H1 (cell line): ENCODE results near the gene ADM2. TPM values are rescaled to one million over a fixed set of nuclear protein-coding genes. Genes with fewer than 3 reads are reported as not detected.

Source experiments
- CTCF ChIA-PET: fragments of 300-600 bp; sonication (Branson Sonifier 250); formaldehyde crosslinking; loops from one replicate; lab custom pipeline; 2021; ENCODE audit not compliant: partially characterized antibody; lab: Charles Lee
- POLR2A ChIA-PET: fragments of 300-600 bp; sonication (Branson Sonifier 250); formaldehyde crosslinking; loops from one replicate; lab custom pipeline; 2021; ENCODE audit warnings: inconsistent platforms; ENCODE audit not compliant: partially characterized antibody; lab: Charles Lee
- DNase-seq, 2 experiments: peaks; one replicate each; pipeline versions ENCODE4 v3.0.0 to v3.0.0-alpha.2; 2010 to 2022; ENCODE audit warnings: low spot score in 2 of 2, low read depth in 1 of 2, mixed read lengths in 1 of 2
- FAIRE-seq: peaks from 2 replicates; lab custom pipeline; 2011; peaks lifted over from hg19 to GRCh38; lab: Jason Lieb, UNC
- H2AFZ ChIP-seq: 2 replicates; pipeline ENCODE4 v1.8.1; 2012; ENCODE audit warnings: low read length, inconsistent platforms
- H2AK5ac ChIP-seq: 2 replicates; pipeline ENCODE4 v1.6.1; 2013; ENCODE audit warnings: low read depth, low read length
- H2BK120ac ChIP-seq: replicated peaks from 2 replicates; pipeline ENCODE3; 2013; ENCODE audit warnings: low read depth, low read length, inconsistent platforms
- H2BK12ac ChIP-seq: 2 replicates; pipeline ENCODE4 v1.6.1; 2013; ENCODE audit warnings: low read depth, low read length
- H2BK15ac ChIP-seq: 2 replicates; pipeline ENCODE4 v1.6.1; 2013; ENCODE audit warnings: low read length
- H2BK20ac ChIP-seq: 2 replicates; pipeline ENCODE4 v1.6.1; 2013; ENCODE audit warnings: low read length
- H2BK5ac ChIP-seq: 2 replicates; pipeline ENCODE4 v1.6.1; 2013; ENCODE audit warnings: low read depth, low read length
- H3K14ac ChIP-seq: 2 replicates; pipeline ENCODE4 v1.6.1; 2013; ENCODE audit warnings: inconsistent platforms; ENCODE audit not compliant: insufficient read length
- H3K18ac ChIP-seq: 2 replicates; pipeline ENCODE4 v1.6.1; 2013; ENCODE audit warnings: low read length; ENCODE audit errors: extremely low read depth
- H3K23ac ChIP-seq: 2 replicates; pipeline ENCODE4 v1.6.1; 2013; ENCODE audit warnings: inconsistent platforms; ENCODE audit not compliant: insufficient read length
- H3K23me2 ChIP-seq: 2 replicates; pipeline ENCODE4 v1.6.1; 2013; ENCODE audit warnings: low read depth, low read length
- H3K27ac ChIP-seq: 2 replicates; pipeline ENCODE4 v1.6.1; 2011; ENCODE audit warnings: low read depth, low read length, inconsistent platforms
- H3K27me3 ChIP-seq, 4 experiments: replicated peaks in 1 of 4; 1 replicate in 1 of 4; 2 replicates in 3 of 4; pipeline versions ENCODE4 v1.6.1 to v1.8.1; 2011 to 2013; ENCODE audit warnings: low read length in 3 of 4, mild to moderate bottlenecking in 3 of 4, inconsistent platforms in 2 of 4, mixed read lengths in 2 of 4, moderate library complexity in 1 of 4; ENCODE audit not compliant: control insufficient read depth in 3 of 4, insufficient read depth in 3 of 4; ENCODE audit errors: extremely low read depth in 1 of 4
- H3K36me3 ChIP-seq, 4 experiments: 2 replicates each; pipeline versions ENCODE4 v1.6.1 to v1.8.1; 2011 to 2013; ENCODE audit warnings: mild to moderate bottlenecking in 4 of 4, low read length in 3 of 4, moderate library complexity in 2 of 4, control low read depth in 1 of 4, inconsistent platforms in 1 of 4; ENCODE audit not compliant: insufficient read depth in 4 of 4, control insufficient read depth in 2 of 4
- H3K4ac ChIP-seq: replicated peaks from 2 replicates; pipeline ENCODE3; 2013; ENCODE audit warnings: low read length, low read depth, mixed read lengths, inconsistent platforms; ENCODE audit not compliant: insufficient read length
- H3K4me1 ChIP-seq, 4 experiments: replicated peaks in 1 of 4; 1 replicate in 1 of 4; 2 replicates in 3 of 4; pipeline versions ENCODE4 v1.6.1 to v1.8.1; 2011 to 2013; ENCODE audit warnings: low read length in 3 of 4, inconsistent platforms in 2 of 4, mixed read lengths in 1 of 4; ENCODE audit not compliant: insufficient read depth in 4 of 4, control insufficient read depth in 3 of 4
- H3K4me2 ChIP-seq, 2 experiments: 2 replicates each; pipeline versions ENCODE4 v1.6.1 to v1.8.1; 2011 to 2013; ENCODE audit warnings: low read depth in 2 of 2, low read length in 2 of 2, control low read depth in 1 of 2, inconsistent platforms in 1 of 2, mild to moderate bottlenecking in 1 of 2; ENCODE audit not compliant: insufficient read depth in 1 of 2
- H3K4me3 ChIP-seq, 4 experiments: fragments of 200-600, 300-600 bp in 1 of 4; sonication (generic), shearing (Covaris generic), sonication (Bioruptor Twin) in 1 of 4; 2 replicates each; pipeline versions ENCODE4 v1.5.1 to v1.8.1; 2011 to 2016; ENCODE audit warnings: low read length in 4 of 4, low read depth in 3 of 4, control low read depth in 2 of 4, inconsistent platforms in 2 of 4, mild to moderate bottlenecking in 2 of 4, mixed read lengths in 1 of 4, moderate library complexity in 1 of 4; ENCODE audit not compliant: insufficient read depth in 2 of 4; ENCODE audit errors: extremely low read depth in 1 of 4
- H3K56ac ChIP-seq: replicated peaks from 2 replicates; pipeline ENCODE3; 2013; ENCODE audit warnings: low read depth, mild to moderate bottlenecking, mixed read lengths, low read length, inconsistent platforms; ENCODE audit not compliant: insufficient read length
- H3K79me1 ChIP-seq: 2 replicates; pipeline ENCODE4 v1.6.1; 2013; ENCODE audit warnings: low read depth, low read length, control low read depth
- H3K79me2 ChIP-seq, 2 experiments: 2 replicates each; pipeline versions ENCODE4 v1.6.1 to v1.8.1; 2012 to 2013; ENCODE audit warnings: low read length in 2 of 2, mild to moderate bottlenecking in 2 of 2, inconsistent platforms in 1 of 2; ENCODE audit not compliant: insufficient read depth in 2 of 2, control insufficient read depth in 1 of 2
- H3K9ac ChIP-seq, 4 experiments: replicated peaks in 1 of 4; 1 replicate in 1 of 4; 2 replicates in 3 of 4; pipeline versions ENCODE4 v1.6.1 to v1.8.1; 2011 to 2013; ENCODE audit warnings: low read depth in 3 of 4, low read length in 3 of 4, control low read depth in 2 of 4, mild to moderate bottlenecking in 2 of 4, moderate library complexity in 2 of 4, inconsistent platforms in 1 of 4; ENCODE audit errors: extremely low read depth in 1 of 4
- H3K9me3 ChIP-seq, 2 experiments: 2 replicates each; pipeline versions ENCODE4 v1.6.1 to v1.8.1; 2012 to 2013; ENCODE audit warnings: mild to moderate bottlenecking in 2 of 2, moderate library complexity in 2 of 2, control low read depth in 1 of 2, inconsistent platforms in 1 of 2, low read depth in 1 of 2, low read length in 1 of 2, mixed read lengths in 1 of 2; ENCODE audit not compliant: insufficient read depth in 2 of 2
- H4K20me1 ChIP-seq, 2 experiments: replicated peaks in 1 of 2; 2 replicates each; pipeline versions ENCODE3 to v1.8.1; 2011 to 2013; ENCODE audit warnings: inconsistent platforms in 2 of 2, low read length in 2 of 2, mild to moderate bottlenecking in 1 of 2; ENCODE audit not compliant: insufficient read depth in 2 of 2, control insufficient read depth in 1 of 2
- H4K5ac ChIP-seq: 2 replicates; pipeline ENCODE4 v1.6.1; 2013; ENCODE audit warnings: low read length, low read depth, mixed read lengths, inconsistent platforms; ENCODE audit not compliant: insufficient read length
- H4K8ac ChIP-seq: 2 replicates; pipeline ENCODE4 v1.8.0; 2013; ENCODE audit warnings: mild to moderate bottlenecking, moderate library complexity, low read length, inconsistent platforms; ENCODE audit not compliant: insufficient read depth; ENCODE audit errors: extremely low read depth
- H4K91ac ChIP-seq: replicated peaks from 2 replicates; pipeline ENCODE3; 2013; ENCODE audit warnings: low read length, mixed read lengths, inconsistent platforms; ENCODE audit not compliant: insufficient read length
- BCL11A ChIP-seq, 2 experiments: IDR thresholded peaks; one replicate each; pipeline ENCODE4 v1.6.1; 2011; ENCODE audit warnings: low read depth in 2 of 2, low read length in 2 of 2, mild to moderate bottlenecking in 2 of 2
- CTCF ChIP-seq, 3 experiments: IDR thresholded peaks; 1 replicate in 2 of 3; 2 replicates in 1 of 3; pipeline versions ENCODE4 v1.5.1 to v1.6.1; 2011; ENCODE audit warnings: low read length in 3 of 3, mild to moderate bottlenecking in 3 of 3, inconsistent platforms in 2 of 3, low read depth in 1 of 3, moderate library complexity in 1 of 3; ENCODE audit not compliant: insufficient read depth in 1 of 3; ENCODE audit errors: control extremely low read depth in 1 of 3
- HDAC6 ChIP-seq: IDR thresholded peaks from one replicate; pipeline ENCODE4 v1.7.1; 2012; ENCODE audit warnings: low read depth, mild to moderate bottlenecking, inconsistent platforms, low read length, moderate library complexity
- JUN ChIP-seq: IDR thresholded peaks from 2 replicates; pipeline ENCODE4 v1.6.1; 2011; ENCODE audit warnings: low read depth, mild to moderate bottlenecking, improper control_type of control experiment, low read length
- MAX ChIP-seq: IDR thresholded peaks from 2 replicates; pipeline ENCODE4 v1.6.1; 2012; ENCODE audit warnings: inconsistent platforms
- PHF8 ChIP-seq: fragments of 200-600 bp; sonication (generic); conservative IDR thresholded peaks from 2 replicates; pipeline ENCODE4 v1.7.1; 2012; ENCODE audit warnings: low read depth, mild to moderate bottlenecking, inconsistent platforms, low read length, moderate library complexity
- RXRA ChIP-seq: IDR thresholded peaks from 2 replicates; pipeline ENCODE4 v1.6.1; 2011; ENCODE audit warnings: low read depth, mild to moderate bottlenecking, low read length, moderate library complexity; ENCODE audit not compliant: insufficient read depth
- SUZ12 ChIP-seq: fragments of 200-600 bp; sonication (generic); IDR thresholded peaks from 2 replicates; pipeline ENCODE4 v1.6.1; 2012; ENCODE audit warnings: mild to moderate bottlenecking, inconsistent platforms, low read length, moderate library complexity, mixed read lengths
- TAF7 ChIP-seq: optimal IDR thresholded peaks from 2 replicates; pipeline ENCODE3; 2011; ENCODE audit warnings: low read depth, mild to moderate bottlenecking, inconsistent platforms, low read length, moderate library complexity, borderline replicate concordance
- WGBS, 2 experiments: shearing (Covaris generic) in 1 of 2; methylation state at CpG; one replicate each; pipeline versions ENCODE4 v1.1.6 to v1.1.7; 2013 to 2015; ENCODE audit warnings: low lambda C conversion rate in 2 of 2, mixed read lengths in 2 of 2, inconsistent platforms in 1 of 2, low coverage in 1 of 2, missing lambda C conversion rate in 1 of 2; ENCODE audit not compliant: insufficient replicate concordance in 2 of 2, insufficient coverage in 1 of 2, insufficient read length in 1 of 2; ENCODE audit errors: extremely low coverage in 1 of 2, missing lambda C conversion rate in 1 of 2; 5-methylcytosine and 5-hydroxymethylcytosine counted together
- polyA plus RNA-seq, 7 experiments: library from polyadenylated mRNA; depleted of rRNA in 3 of 7; stranded (reverse) in 5 of 7; unstranded in 2 of 7; fragments of >200 nt in 5 of 7; fragments of 200-250 nt in 2 of 7; gene quantifications; 1 replicate in 5 of 7; 2 replicates in 1 of 7; 4 replicates in 1 of 7; pipeline versions ENCODE4 v1.2.1 to v1.2.3, GENCODE V29; 2011 to 2013; ENCODE audit warnings: missing spikeins in 2 of 7, mixed read lengths in 2 of 7
- total RNA-seq: library from RNA; stranded (reverse); fragmentation: NEBNext Ultra II Directional; extraction: Animal tissue kit (Norgen Biotek cat#: 25700); gene quantifications from 2 replicates; pipeline ENCODE4 v1.2.1, GENCODE V29; 2021

Gene ADM2
- total and polyA plus RNA-seq, 2 of the 8 experiments (the other 6 are each of a cell fraction or from before 2014, with no cell fraction given) = 3.3 to 7.5 TPM

GRCh38 chr22:50487290-50488005, 6.1 kb downstream of the ADM2 start:
- H3K56ac ChIP-seq = no peak overlapping the region
- DNase-seq (no peak), FAIRE-seq (no peak)
- peak overlapping the region; percentile 85 for H4K8ac ChIP-seq
- 0 out of 8 replicates have a peak, but pooled peaks cover 0 to 2% (median 0%) of the 10 kb centered on the region in 4 experiments for H3K36me3 ChIP-seq
- H2BK20ac ChIP-seq = no peak overlapping the region
- CTCF ChIA-PET = interaction anchor here (0.7 to 5.6 kb wide), 3 partner anchors 9 to 30 kb away, joined by 3 to 54 read pairs (median 3); no protein-coding TSS in a partner anchor
- no peak overlapping the region for H3K9ac ChIP-seq
- H3K9me3 ChIP-seq = no peaks in the 10 kb centered on the region
- peaks cover 0 to 2% (median 0%) of the 10 kb centered on the region in 4 experiments; a peak in 1 of 7 replicates for H3K27me3 ChIP-seq
- H3K23me2 ChIP-seq = no peaks in the 10 kb centered on the region
- no peak overlapping the region for H2AFZ ChIP-seq
- POLR2A ChIA-PET = interaction anchor here (0.9 to 4.8 kb wide), 4 partner anchors 10 to 38 kb away, joined by 3 to 20 read pairs (median 10); partner anchors contain the start of gene SCO2
- H3K27ac ChIP-seq = no peak overlapping the region
- no peak overlapping the region for H2BK15ac ChIP-seq
- no peak overlapping the region for H4K91ac ChIP-seq
- WGBS, 2 experiments = 85% methylated on average over 20 of the region's 23 CpGs; no CpG with 5 or more reads in 1 of the 2 experiments
- H3K79me1 ChIP-seq = no peaks in the 10 kb centered on the region
- peaks cover 0 to 3% of the 10 kb centered on the region in 2 experiments for H4K20me1 ChIP-seq
- H3K4me2 ChIP-seq = no peak overlapping the region
- no peak overlapping the region for H3K4me3 ChIP-seq
- H3K79me2 ChIP-seq = no peaks in the 10 kb centered on the region
- no peak overlapping the region for H3K14ac ChIP-seq
- no peak overlapping the region for H4K5ac ChIP-seq
- H3K4ac ChIP-seq = no peak overlapping the region
- no peak overlapping the region for H2AK5ac ChIP-seq
- no peaks in the 10 kb centered on the region; a peak in 1 of 7 replicates for H3K4me1 ChIP-seq
- no peak overlapping the region for H2BK5ac ChIP-seq
- no peak overlapping the region for H2BK120ac ChIP-seq
- H2BK12ac ChIP-seq = no peak overlapping the region
- H3K18ac ChIP-seq = no peak overlapping the region
- H3K23ac ChIP-seq = no peak overlapping the region
- TF ChIP-seq HDAC6 (no peak), TAF7 (no peak), JUN (no peak), CTCF (IDR thresholded peaks at IDR 0.05; ENCODE audit: control extremely low read depth in 1 of 3, insufficient read depth in 1 of 3, low read depth in 1 of 3, low read length in 3 of 3) (no peak), RXRA (no peak), BCL11A (IDR thresholded peaks at IDR 0.05; ENCODE audit: low read depth in 2 of 2, low read length in 2 of 2) (no peak), PHF8 (no peak), SUZ12 (no peak), MAX (no peak)
